ENCODE results near the gene NOL4L.
A peak's percentile ranks its signal among the peaks of the same experiment; 100 is the strongest.

Gene NOL4L

DNA sequence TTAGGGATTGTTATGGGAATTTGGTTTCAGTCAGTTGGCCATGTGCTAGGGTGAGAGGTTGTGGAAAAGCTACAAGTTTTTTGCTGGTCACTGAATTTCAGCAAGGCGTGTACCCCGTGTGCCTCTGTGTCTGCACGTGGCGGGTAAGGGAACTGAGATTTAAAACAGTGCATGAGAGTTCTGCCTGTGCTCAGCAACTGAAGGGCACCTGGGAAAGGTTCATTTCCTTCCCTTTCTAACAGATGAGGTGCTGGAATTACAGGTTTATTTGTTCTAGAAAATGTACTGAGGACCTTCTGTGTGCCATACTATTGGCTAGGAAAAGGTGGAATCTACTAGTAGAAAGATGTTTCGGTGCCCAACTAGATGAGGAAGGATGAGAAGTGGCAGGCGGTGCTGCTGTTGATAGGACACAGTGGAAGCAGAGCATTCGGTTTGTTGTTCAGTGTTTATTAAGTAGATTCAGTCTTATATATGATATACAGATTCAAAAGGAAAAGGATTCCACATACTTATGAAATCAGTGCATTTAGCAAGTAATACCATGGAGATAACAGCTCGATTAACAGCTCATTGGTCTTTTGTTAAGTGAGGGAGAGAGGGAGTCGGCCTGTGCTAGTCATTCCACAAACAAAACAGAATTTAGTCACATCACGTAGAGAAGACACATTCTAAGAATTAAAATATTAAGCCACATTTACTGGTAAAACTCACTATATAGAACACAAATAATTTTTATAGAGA is 142.3 kb downstream of the NOL4L start:
- Histone ChIP-seq H3K27ac (no peak overlapping the region), H3K9me3 (ENCODE audit: low read depth, low read length) (no peaks in the 10 kb centered on the region), H3K4me3 (no peak overlapping the region), H3K9ac (ENCODE audit: insufficient read length) (no peak overlapping the region), H3K36me3 (ENCODE audit: insufficient read depth, low read length) (peaks cover 27% of the 10 kb centered on the region)
- TF ChIP-seq EZH2 (IDR thresholded peaks at IDR 0.05) (no peak), FOXP2 (optimal IDR thresholded peaks at IDR 0.05; ENCODE audit: control extremely low read depth, extremely low read length, insufficient read depth) (no peak), POLR2AphosphoS5 (IDR thresholded peaks at IDR 0.05; ENCODE audit: borderline replicate concordance, low read depth, low read length) (no peak; the same call in 1 of the 2 replicates)
- DNase-seq (ENCODE audit: low read depth, low spot score) = no peak

DNA sequence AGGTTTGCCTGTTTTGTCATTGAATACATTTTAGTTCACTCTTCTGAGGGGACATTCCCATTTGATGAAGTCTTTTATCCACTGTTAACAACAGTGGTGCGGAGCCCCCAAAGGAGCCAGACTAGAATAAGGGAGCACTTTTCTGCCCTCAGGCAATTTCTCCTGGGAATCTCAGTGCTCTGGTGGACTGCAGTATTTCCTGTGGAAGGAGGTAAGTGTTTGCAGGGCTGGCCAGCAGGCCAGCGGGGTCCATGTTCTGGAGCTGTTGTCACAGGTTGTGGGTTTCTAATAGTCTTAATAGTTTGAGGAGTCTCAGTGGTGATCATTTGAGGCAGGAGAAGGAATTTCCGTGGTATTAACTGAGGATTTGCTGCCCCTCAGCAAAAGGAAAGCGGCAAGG is 143.5 kb downstream of the NOL4L start:
- DNase-seq (ENCODE audit: low read depth, low spot score) = no peak
- H3K9ac ChIP-seq (ENCODE audit: insufficient read length) = no peak overlapping the region
- H3K4me3 ChIP-seq = no peak overlapping the region
- H3K9me3 ChIP-seq (ENCODE audit: low read depth, low read length) = no peaks in the 10 kb centered on the region
- H3K36me3 ChIP-seq (ENCODE audit: insufficient read depth, low read length) = peaks cover 39% of the 10 kb centered on the region
- H3K27ac ChIP-seq = no peak overlapping the region
- TF ChIP-seq EZH2 (IDR thresholded peaks at IDR 0.05) (no peak), POLR2AphosphoS5 (IDR thresholded peaks at IDR 0.05; ENCODE audit: borderline replicate concordance, low read depth, low read length) (no peak), FOXP2 (optimal IDR thresholded peaks at IDR 0.05; ENCODE audit: control extremely low read depth, extremely low read length, insufficient read depth) (no peak)

- Histone ChIP-seq H3K27ac (no peak overlapping the region), H3K4me3 (no peak overlapping the region), H3K9ac (ENCODE audit: insufficient read length) (no peak overlapping the region), H3K9me3 (ENCODE audit: low read depth, low read length) (no peaks in the 10 kb centered on the region), H3K36me3 (ENCODE audit: insufficient read depth, low read length) (peaks cover 48% of the 10 kb centered on the region)
- DNase-seq (ENCODE audit: low read depth, low spot score) = no peak
- TF ChIP-seq EZH2 (IDR thresholded peaks at IDR 0.05) (no peak), POLR2AphosphoS5 (IDR thresholded peaks at IDR 0.05; ENCODE audit: borderline replicate concordance, low read depth, low read length) (no peak), FOXP2 (optimal IDR thresholded peaks at IDR 0.05; ENCODE audit: control extremely low read depth, extremely low read length, insufficient read depth) (no peak)
These were observed 144.4 kb downstream of the NOL4L start for GRCh38 chr20:32440758-32441078.

- no peak for DNase-seq (ENCODE audit: low read depth, low spot score)
- TF ChIP-seq FOXP2 (optimal IDR thresholded peaks at IDR 0.05; ENCODE audit: control extremely low read depth, extremely low read length, insufficient read depth) (no peak), EZH2 (IDR thresholded peaks at IDR 0.05) (no peak), POLR2AphosphoS5 (IDR thresholded peaks at IDR 0.05; ENCODE audit: borderline replicate concordance, low read depth, low read length) (no peak)
- Histone ChIP-seq H3K27ac (no peak overlapping the region), H3K9me3 (ENCODE audit: low read depth, low read length) (no peaks in the 10 kb centered on the region), H3K36me3 (ENCODE audit: insufficient read depth, low read length) (peaks cover 53% of the 10 kb centered on the region), H3K9ac (ENCODE audit: insufficient read length) (no peak overlapping the region), H3K4me3 (no peak overlapping the region)
These were observed 144.9 kb downstream of the NOL4L start for GRCh38 chr20:32440069-32440757.

DNA sequence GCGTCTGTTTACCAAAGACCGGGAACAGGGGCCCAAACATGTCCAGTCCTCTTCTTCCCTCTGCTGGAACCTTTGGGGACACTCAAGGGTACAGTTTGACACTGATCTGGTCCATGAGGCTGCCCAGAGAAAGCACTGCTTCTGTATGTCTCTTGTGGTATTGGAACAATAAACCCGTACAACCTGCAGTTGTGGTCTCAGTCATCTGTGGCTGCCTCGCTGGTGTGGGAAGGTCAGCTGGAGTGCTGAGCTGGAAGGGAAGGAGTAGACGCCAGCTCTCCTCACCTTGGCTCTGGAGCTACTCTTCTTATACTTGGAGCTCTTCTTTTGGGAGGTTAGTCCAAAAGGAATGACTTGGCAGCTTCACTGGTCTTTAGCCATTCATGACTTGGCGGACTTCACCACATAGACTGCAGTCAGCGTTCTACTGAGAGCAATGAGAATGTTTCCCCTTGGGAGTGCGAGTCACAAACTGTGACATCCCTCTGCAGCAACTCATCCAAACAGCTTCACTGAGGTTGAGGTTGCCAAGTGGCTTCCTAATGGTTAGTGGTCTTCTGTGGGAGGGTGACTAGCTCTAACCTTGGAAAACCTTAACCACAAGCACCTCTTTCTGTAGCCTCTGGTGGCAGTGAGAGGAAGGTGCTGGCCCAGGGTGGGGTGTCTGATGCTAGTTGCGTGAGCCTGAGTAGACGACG is 145.9 kb downstream of the NOL4L start:
- Histone ChIP-seq H3K4me3 (no peak overlapping the region), H3K27ac (no peak overlapping the region), H3K36me3 (ENCODE audit: insufficient read depth, low read length) (peaks cover 62% of the 10 kb centered on the region), H3K9me3 (ENCODE audit: low read depth, low read length) (no peaks in the 10 kb centered on the region), H3K9ac (ENCODE audit: insufficient read length) (no peak overlapping the region)
- DNase-seq (ENCODE audit: low read depth, low spot score) = no peak
- TF ChIP-seq EZH2 (IDR thresholded peaks at IDR 0.05) (no peak), FOXP2 (optimal IDR thresholded peaks at IDR 0.05; ENCODE audit: control extremely low read depth, extremely low read length, insufficient read depth) (no peak), POLR2AphosphoS5 (IDR thresholded peaks at IDR 0.05; ENCODE audit: borderline replicate concordance, low read depth, low read length) (0 out of 2 replicates have a peak, but pooled peaks have one; percentile 11)

- no peak for DNase-seq (ENCODE audit: low read depth, low spot score)
- H3K9me3 ChIP-seq (ENCODE audit: low read depth, low read length) = no peaks in the 10 kb centered on the region
- no peak overlapping the region for H3K9ac ChIP-seq (ENCODE audit: insufficient read length)
- H3K4me3 ChIP-seq = no peak overlapping the region
- TF ChIP-seq FOXP2 (optimal IDR thresholded peaks at IDR 0.05; ENCODE audit: control extremely low read depth, extremely low read length, insufficient read depth) (no peak), EZH2 (IDR thresholded peaks at IDR 0.05) (no peak), POLR2AphosphoS5 (IDR thresholded peaks at IDR 0.05; ENCODE audit: borderline replicate concordance, low read depth, low read length) (no peak)
- peaks cover 71% of the 10 kb centered on the region for H3K36me3 ChIP-seq (ENCODE audit: insufficient read depth, low read length)
- no peak overlapping the region for H3K27ac ChIP-seq
These were observed 146.7 kb downstream of the NOL4L start for GRCh38 chr20:32438331-32438858.

DNA sequence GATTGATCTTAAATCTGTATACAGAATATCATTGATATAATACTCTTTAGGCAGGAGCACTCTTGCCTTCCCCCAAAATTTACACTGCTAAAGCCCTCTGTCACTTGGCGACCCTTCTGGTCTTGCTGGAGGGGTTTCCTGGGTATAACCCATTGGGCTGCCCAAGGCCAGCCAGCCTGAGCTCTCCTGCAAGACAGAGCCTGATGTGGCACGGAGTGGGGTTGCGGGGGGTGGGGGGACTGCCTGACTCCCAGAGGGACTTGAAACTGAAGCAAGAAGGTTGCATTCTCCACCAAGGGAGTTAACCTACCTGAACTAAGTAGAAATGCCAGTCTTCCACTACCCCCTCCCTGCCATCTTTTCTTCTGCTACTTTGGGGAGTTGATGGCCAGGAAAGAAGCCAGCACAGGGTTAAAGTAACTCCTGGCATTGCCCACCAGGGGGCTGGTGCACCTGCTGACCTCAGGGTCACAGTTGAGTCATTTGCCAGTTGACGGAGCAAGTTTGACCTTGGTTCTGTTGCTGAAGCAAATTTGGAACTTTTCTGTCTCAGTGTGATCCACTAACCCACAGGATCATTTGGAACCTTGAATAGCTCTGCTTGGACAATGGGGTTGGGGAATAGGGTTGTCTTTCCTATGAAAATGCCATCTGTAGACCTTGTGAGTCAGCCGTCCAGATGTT is 147.6 kb downstream of the NOL4L start:
- Histone ChIP-seq H3K4me3 (no peak overlapping the region), H3K36me3 (ENCODE audit: insufficient read depth, low read length) (peaks cover 75% of the 10 kb centered on the region), H3K27ac (no peak overlapping the region), H3K9ac (ENCODE audit: insufficient read length) (no peak overlapping the region), H3K9me3 (ENCODE audit: low read depth, low read length) (no peaks in the 10 kb centered on the region)
- DNase-seq (ENCODE audit: low read depth, low spot score) = no peak
- no peak for TF ChIP-seq EZH2 (IDR thresholded peaks at IDR 0.05)
- TF ChIP-seq FOXP2 (optimal IDR thresholded peaks at IDR 0.05; ENCODE audit: control extremely low read depth, extremely low read length, insufficient read depth) = no peak
- no peak for TF ChIP-seq POLR2AphosphoS5 (IDR thresholded peaks at IDR 0.05; ENCODE audit: borderline replicate concordance, low read depth, low read length)
